ENCODE measurements around the gene CUX1.
"Not testable (repeated sequence)": the region's sequence is repeated elsewhere in the genome, so short reads cannot be mapped to it uniquely, and the experiment has no call there.

Gene CUX1

GRCh38 chr7:101963693-101964092, 146.3 kb downstream of the CUX1 start:
- no peak for DNase-seq

GRCh38 chr7:101964680-101965452, 147.4 kb downstream of the CUX1 start:
- no peak for DNase-seq

- DNase-seq, result no peak
These were observed 151.5 kb downstream of the CUX1 start for GRCh38 chr7:101968720-101969466.

GRCh38 chr7:101969997-101970585, 152.7 kb downstream of the CUX1 start:
- no peak for DNase-seq

GRCh38 chr7:101970801-101971200, 153.4 kb downstream of the CUX1 start:
- DNase-seq, result no peak

- no peak for DNase-seq
These were observed 154.0 kb downstream of the CUX1 start for GRCh38 chr7:101971457-101971856.

- DNase-seq, result no peak
These were observed 155.2 kb downstream of the CUX1 start for GRCh38 chr7:101972627-101973026.

GRCh38 chr7:101973130-101973529, 155.7 kb downstream of the CUX1 start:
- no peak for DNase-seq

- no peak for DNase-seq
These were observed 157.0 kb downstream of the CUX1 start for GRCh38 chr7:101974393-101974792.

GRCh38 chr7:101975046-101975445, 157.6 kb downstream of the CUX1 start:
- no peak for DNase-seq

- DNase-seq, result no peak
These were observed 159.0 kb downstream of the CUX1 start for GRCh38 chr7:101976411-101976810.

- DNase-seq, result no peak
These were observed 159.8 kb downstream of the CUX1 start for GRCh38 chr7:101977249-101977648.

- no peak for DNase-seq
These were observed 161.3 kb downstream of the CUX1 start for GRCh38 chr7:101978683-101979082.

GRCh38 chr7:101983147-101983811, 165.9 kb downstream of the CUX1 start:
- DNase-seq, result no peak

GRCh38 chr7:101984133-101984879, 166.9 kb downstream of the CUX1 start:
- DNase-seq, result no peak

- DNase-seq, result no peak
These were observed 167.9 kb downstream of the CUX1 start for GRCh38 chr7:101985057-101985902.

- no peak for DNase-seq
These were observed 168.7 kb downstream of the CUX1 start for GRCh38 chr7:101985903-101986734.

- no peak for DNase-seq
These were observed 170.1 kb downstream of the CUX1 start for GRCh38 chr7:101987494-101987893.

GRCh38 chr7:101988060-101988459, 170.6 kb downstream of the CUX1 start:
- DNase-seq, result not testable (repeated sequence)

GRCh38 chr7:101988513-101988912, 171.1 kb downstream of the CUX1 start:
- no peak for DNase-seq

GRCh38 chr7:101989101-101989500, 171.7 kb downstream of the CUX1 start:
- no peak for DNase-seq
